ENCODE data around the gene USP32.
A peak's percentile ranks its signal among the peaks of the same experiment; 100 is the strongest.
"Not testable (repeated sequence)": the region's sequence is repeated elsewhere in the genome, so short reads cannot be mapped to it uniquely, and the experiment has no call there.

Gene USP32

DNA sequence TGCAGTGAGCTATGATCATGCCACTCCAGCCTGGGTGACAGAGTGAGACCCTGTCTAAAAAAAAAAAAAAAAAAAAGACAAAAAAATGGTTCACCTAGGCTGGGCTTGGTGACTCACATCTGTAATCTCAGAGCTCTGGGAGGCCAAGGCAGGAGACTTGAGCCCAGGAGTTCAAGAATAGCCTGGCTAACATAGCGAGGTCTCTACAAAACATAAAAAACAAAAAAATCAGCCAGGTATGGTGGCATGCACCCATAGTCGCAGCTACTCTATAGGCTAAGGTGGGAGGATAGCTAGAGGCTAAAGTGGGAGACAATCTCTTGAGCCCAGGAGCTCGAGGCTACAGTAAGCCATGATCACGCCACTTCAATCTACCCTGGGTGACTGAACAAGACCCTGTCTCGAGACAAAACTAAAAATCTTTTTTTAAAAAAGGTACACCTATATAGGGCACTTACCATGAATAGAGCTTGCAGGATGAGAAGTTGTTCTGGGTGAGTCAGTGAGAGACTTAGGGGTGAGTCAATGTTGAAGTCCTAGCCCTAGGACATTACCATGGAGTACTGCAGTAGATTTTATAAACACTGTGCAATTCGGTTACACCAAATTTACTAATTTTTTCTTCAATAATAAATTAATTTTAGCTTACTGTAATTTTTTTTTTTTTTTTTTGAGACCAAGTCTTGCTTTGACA, 19.0 kb downstream of the USP32 start:
- DNase-seq (ENCODE audit: low spot score), result no peak

DNA sequence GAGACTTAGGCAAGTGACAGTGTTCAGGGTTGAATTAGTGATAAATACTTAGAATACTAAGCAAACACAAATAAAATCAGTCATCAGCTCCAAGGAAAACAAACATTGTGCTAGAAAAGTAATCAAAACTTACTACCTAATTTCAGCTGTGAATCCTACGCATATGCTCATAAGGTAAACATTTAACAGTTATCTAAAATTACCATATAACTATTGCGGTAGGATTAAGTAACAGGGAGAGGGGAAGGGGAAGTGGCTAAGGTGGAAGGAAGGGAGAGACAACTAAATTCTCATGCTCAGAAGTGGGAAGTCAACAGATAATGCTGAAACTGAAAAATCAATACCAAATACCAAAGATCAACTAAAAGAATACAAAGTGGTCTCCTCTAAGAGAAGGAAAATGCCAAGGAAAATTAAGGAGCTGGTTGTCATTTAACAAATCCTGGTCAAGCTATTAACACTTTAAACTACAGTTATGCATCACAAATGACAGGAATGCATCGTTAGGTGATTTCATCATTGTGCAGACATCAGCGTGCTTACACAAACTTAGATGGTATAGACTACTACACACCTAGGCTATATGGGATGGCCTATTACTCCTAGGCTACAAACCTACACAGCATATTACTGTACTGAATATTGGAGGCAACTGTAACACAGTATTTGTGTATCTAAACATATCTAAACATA, 20.0 kb downstream of the USP32 start:
- no peak for DNase-seq (ENCODE audit: low spot score)

DNA sequence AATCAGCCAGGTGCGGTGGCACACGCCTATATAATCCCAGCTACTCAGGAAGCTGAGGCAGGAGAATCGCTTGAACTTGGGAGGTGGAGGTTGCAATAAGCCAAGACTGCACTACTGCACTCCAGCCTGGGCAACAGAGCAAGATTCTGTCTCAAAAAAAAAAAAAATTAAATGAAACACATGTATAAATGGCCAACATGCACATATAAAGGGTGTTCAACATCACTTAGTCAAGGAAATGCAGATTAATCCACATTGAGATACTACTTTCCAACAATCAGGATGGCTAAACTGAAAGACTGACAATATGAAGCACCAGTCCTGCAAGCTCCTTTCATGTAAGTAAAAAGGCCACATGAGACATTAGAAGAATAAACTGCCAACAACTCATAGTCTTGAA, 20.5 kb downstream of the USP32 start:
- DNase-seq (ENCODE audit: low spot score), result no peak

DNA sequence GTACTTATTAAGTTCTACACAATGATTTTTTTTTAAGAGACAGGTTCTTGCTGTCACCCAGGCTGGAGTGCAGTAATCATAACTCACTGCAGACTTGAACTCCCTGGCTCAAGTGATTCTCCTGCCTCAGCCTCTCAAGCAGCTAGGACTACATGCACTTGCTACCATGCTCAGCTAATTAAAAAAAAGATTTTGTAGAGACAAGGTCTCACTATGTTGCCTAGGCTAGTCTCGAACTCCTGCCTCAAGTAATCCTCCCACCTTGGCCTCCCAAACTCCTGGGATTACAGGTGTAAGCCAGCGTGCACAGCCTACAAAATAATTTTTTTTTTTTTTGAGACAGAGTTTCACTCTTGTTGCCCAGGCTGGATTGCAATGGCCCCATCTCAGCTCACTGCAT, 22.2 kb downstream of the USP32 start:
- DNase-seq (ENCODE audit: low spot score), result no peak

DNA sequence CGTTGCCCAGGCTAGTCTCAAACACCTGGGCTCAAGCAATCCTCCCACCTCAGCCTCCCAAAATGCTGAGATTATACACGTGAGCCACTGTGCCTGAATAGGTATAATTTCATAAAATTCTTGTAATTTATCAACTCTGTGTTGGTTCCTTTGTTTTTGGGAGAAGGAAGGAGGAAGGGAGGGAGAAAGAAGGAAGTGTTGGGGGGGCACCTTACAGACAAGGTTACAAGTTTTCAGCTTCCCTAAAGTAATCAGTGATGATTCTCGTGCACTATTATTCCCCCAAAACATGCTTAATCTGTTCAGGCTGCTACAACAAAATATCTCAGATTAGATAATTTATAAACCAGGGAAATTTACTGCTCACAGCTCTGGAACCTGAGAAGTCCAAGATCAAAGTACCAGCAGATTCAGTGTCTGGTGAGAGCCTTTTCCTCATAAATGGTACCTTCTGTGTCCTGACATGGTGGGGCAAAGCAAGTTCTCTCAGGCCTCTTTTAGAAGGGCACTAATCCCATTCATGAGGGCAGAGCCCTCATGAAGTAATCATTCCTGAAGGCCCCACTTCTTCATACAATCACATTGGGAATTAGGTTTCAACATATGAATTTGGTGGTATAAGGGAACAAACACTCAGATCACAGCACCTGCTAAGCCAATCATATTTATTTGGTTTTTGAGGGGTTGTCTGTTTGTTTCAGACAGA, 28.1 kb downstream of the USP32 start:
- DNase-seq (ENCODE audit: low spot score), result no peak

DNA sequence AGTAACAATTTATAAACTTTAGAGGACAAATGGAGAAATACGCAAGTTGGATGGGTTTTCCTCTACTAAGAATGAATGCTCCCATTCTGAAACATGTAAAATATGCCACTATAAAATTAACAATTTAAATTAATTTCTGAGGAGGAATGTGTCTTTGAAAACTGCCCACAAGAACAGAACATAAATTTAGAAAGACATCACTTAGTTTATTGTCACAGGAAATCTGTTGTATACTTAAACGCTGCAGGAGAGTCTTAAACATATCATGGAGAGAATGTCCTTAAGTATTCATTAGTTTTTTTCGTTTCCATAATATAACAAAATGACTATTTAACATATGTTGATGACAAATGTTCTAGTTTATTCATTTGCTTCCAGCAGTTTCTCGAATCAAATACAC, 29.6 kb downstream of the USP32 start:
- no peak for DNase-seq (ENCODE audit: low spot score)

DNA sequence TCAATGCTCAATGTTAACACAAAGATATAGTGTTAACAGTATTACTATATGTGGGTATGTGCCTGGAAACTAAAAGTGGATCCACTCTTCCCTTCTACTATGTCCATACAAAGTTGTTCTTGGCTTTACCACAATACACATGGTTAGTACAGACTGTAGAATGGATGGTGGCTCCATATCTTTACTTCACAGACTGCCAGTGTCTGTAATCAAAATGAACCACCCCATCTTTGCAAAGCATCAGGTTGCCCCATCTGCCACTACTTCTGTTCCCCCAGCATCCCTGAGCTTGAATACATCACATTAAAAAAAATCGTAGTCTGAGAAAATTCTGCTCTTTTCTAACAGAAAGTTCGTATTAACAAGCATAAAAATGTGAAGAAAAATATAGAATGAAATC, 30.0 kb downstream of the USP32 start:
- no peak for DNase-seq (ENCODE audit: low spot score)

DNA sequence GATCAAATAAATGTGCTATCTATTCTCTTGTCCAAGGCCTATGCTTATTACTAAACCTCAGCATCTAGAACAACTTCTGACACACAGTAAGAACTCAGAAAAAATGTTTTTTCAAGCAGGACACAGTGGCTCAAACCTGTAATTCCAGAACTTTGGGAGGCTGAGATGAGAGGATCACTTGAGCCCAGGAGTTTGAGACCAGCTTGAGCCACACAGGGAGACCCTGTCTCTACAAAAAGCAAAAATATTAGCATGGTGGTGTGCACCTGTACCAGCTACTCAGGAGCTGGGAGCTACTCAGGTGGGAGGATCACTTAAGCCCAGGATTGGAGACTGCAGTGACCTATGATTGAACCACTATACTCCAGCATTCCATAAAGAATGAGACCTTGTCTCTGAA, 32.5 kb downstream of the USP32 start:
- no peak for DNase-seq (ENCODE audit: low spot score)

DNA sequence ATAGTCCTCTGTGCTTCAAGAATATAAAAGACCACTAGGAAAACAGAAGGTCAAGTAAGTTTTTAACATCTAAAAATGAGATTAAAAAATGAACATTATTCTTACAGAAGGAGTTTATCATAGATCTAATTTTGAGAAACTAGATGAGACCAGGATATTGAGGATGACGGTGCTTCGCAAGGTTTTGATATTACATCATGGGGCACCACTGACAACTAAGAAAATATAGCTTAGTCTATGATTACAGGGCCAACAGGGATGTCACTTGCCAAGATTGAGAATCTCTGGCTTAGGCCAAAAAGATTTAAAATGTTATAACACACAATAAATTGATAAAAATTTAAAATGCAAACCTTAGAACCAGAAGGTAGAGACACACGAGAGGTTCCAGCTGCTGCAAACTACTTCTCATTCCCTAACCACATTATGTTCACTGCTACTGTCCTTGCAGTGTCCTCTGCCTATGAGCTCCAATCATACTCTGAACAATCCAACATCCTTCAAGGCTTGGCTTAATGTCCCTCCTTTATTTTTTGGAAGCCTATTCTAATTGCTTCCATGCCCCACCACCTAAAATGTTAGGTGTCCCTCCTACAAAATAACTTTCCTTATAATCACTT, 33.2 kb downstream of the USP32 start:
- DNase-seq (ENCODE audit: low spot score), result no peak

DNA sequence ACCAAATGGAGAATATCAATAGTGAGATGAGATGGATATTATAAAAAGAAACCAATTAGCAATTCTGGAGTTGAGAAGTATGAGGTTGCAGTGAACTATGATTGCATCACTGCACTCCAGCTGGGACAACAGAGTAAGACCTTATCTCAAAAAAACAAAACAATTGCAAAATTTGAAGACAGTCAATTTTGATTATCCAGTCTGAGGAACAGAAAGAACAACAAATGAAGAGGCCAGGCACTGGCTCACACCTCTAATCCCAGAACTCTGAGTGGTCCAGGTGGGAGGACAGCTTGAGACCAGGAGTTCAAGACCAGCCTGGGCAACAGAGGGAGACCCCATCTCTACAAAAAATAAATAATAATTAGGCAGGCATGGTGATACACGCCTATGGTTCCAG, 35.0 kb downstream of the USP32 start:
- DNase-seq (ENCODE audit: low spot score), result no peak

DNA sequence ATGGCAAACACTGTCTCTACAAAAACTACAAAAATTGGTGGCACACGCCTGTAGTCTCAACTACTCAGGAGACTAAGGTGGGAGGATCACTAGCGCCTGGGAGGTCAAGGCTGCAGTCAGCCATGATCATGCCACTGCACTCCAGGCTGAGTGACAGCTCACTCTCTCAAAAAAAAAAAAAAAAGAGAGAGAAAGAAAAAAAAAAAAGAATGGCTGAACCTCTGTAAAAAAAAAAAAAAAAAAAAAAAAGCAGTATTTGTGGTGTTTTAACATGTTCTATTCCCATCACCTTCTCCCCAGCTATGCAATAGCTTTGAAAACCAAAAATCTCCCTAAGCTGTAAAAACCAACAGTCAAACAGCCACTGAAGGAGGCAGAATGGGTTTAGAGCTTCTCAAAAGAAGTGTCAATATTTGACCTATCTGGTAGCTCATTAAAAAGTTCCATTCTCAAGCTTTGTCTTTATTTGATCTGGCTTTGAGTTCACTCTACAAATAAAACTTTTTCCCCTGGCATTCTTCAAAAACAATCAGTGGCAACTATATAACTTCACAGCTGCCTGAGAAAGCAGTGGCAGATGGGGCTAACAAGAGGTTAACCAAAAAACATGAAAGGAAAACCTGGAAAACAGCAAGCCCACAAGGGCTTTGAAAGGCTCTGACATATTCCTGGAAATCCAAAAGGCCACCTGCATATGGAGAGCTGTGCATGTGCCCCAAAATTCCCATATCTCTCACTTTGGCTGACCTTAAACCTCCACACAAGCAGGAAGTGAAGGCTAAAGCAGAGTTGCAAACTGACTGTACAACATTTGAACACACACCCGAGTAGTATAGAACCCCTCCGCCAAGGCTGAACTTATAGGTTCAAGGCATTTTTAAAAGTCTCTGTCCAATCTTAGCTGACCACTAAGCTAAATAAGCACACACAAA, 36.0 kb downstream of the USP32 start:
- DNase-seq (ENCODE audit: low spot score), result peak; percentile 46

DNA sequence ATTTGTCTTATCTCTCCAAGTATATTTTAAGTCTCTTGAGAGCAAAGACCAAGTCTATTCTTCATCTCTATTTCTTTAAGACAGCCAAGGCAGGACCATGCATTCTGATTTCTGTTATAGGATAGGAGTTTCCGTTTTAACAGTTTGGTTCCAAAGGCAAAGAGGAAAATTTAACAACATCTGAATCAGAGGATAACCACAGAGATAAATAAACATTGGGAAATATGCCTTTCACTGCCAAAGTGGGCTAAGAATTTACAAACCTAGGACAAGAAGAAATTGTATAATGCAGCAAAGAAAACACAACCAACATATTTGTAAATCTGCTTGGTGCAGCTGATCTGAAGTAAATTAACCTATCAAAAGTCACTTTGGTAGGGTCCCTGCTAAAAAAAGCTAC, 37.7 kb downstream of the USP32 start:
- no peak for DNase-seq (ENCODE audit: low spot score)

DNA sequence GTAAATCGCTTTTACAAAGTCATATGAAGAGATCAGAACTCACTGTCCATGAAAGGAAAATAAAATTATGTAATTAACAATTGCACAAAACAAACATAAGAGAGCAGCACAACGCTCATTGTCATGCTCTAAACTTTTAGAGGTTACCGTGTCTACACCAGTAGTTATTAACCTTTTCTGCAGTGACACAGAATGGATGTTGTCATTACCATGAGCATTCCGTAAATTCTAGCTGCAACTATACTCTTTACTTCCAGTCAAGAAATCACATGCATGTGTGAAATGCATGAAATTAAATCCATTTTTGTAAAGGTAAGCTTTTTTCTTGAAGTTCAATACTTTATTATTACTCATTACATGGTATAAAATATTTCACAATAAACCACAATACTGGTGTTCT, 38.2 kb downstream of the USP32 start:
- DNase-seq (ENCODE audit: low spot score), result no peak

DNA sequence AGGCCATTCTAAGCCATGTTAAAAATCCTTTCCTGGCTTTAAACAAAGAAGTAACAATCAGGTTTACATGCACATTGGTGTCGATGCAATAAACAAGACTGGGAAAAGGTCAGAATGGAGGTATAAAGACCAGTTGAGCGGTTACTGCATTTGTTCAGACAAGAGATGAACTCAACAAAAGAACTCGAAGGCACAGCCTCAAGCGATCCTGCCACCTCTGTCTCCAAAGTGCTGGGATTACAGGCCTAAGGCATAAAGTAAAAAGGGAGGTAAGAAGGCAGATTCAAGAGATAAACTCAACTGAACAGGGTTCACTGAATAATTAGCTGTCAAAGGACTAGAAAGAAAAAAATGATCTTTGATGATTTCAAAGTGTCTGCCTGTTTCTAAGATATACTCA, 39.4 kb downstream of the USP32 start:
- no peak for DNase-seq (ENCODE audit: low spot score)

DNA sequence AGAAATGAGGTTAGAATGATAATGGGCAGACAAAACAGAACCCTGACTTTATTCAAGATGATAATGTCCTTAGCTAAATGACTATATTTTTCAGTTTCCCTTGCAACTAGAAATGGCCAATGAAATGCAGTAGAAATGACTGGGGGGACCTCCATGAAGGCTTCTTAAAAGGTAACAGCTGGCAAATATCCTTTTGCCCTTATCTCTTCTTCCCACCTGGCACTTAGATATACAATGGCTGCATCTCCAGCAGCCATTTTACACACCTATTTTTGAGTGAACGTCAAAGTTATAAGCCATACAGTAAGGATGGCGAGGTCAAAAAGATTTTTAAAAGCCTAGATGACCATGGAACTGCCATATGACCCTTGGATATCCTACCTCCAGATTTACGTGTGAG, 39.9 kb downstream of the USP32 start:
- DNase-seq (ENCODE audit: low spot score), result no peak

DNA sequence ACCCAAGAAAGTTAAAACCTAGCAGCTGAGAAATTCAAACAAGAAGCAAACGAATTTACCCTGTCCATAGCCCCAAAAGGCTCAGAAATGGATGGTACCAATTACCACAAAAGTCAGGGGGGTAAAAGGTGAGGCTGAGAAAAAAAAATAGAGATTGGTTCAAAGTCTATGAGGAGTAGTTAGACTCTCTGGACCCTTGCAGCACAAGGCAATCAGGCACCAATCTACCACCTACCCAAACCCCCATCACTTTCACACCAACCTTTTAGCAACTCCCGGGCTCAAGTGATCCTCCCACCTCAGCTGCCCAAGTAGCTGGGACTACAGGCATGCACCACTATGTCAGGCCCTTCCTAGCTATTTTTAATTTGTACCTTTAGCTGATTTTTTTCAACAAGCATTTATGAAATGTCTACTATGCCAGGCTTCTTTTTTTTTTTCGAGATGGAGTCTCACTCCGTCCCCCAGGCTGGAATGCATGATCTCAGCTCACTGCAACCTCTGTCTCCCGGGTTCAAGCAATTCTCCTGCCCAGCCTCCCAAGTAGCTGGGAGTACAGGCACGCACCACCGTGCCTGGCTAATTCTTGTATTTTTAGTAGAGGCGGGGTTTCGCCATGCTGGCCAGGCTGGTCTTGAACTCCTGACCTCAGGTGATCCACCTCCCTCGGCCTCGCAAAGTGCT, 40.8 kb downstream of the USP32 start:
- no peak for DNase-seq (ENCODE audit: low spot score)

DNA sequence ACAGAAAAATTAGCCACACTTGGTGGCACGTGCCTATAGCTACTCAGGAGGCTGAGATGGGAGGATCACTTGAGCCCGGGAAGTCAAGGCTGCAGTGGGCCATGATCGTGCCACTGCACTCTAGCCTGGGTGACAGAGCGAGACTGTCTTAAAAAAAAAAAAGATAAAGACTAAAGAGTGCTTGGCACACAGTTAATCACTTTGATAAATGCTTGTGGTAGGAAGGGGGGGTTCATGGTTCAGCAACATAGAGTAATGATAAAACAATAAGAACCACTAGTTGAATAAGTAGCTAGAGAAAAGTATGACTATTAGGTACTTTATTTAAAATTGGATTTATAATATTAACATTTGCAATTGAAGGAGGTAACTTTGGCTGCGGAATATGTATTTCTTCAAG, 43.3 kb downstream of the USP32 start:
- no peak for DNase-seq (ENCODE audit: low spot score)

DNA sequence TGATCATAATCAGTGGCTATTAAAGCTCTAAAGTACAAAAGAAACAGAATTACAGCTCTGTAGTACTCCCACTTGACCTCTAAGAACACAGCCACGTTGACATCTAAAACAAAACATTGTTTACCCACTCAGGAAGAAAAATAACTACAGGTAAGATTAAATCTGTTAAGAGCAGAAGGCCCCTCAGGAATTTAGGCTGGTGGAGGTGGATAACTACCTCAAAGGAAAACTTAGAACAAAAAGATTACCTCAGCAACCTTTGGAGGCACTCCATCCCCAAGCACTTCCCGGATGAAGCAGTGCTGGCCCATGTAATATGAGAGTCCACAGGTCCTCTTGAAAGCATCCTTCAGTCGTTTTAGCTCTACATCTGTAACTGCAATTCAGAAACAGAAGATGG, 46.7 kb downstream of the USP32 start:
- DNase-seq (ENCODE audit: low spot score), result peak; percentile 67

DNA sequence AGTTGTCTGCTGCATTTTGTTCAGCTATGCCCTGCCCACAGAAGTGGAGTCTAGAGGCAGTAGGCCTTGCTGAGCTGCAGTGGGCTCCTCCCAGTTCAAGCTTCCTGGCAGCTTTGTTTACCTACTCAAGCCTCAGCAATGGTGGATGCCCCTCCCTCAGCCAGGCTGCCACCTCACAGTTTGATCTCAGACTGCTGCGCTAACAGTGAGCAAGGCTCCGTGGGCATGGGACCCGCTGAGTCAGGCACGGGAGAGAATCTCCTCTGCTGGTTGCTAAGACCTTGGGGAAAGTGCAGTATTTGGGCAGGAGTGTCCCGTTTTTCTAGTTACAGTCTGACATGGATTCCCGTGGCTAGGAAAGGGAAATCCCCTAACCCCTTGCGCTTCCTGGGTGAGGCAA, 49.4 kb downstream of the USP32 start:
- not testable (repeated sequence) for DNase-seq (ENCODE audit: low spot score)

DNA sequence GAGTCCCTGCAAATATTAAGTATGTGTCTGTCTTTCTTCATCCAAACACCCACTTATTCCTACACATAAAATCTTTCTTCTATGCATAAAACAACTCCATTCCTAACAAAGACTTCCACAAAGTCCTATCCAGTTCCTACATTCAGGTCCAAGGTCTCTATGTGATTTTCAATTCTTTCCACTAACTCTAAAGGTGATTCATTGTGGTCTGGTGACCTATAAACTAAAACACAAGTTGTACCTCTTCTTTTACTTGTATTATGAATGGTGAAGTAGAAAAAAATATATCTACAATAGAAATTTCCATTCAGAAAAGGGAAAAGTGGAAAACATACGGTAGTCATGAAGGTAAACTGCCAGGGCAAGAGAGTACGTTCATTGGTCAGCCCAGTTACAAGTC, 56.6 kb downstream of the USP32 start:
- no peak for DNase-seq (ENCODE audit: low spot score)

DNA sequence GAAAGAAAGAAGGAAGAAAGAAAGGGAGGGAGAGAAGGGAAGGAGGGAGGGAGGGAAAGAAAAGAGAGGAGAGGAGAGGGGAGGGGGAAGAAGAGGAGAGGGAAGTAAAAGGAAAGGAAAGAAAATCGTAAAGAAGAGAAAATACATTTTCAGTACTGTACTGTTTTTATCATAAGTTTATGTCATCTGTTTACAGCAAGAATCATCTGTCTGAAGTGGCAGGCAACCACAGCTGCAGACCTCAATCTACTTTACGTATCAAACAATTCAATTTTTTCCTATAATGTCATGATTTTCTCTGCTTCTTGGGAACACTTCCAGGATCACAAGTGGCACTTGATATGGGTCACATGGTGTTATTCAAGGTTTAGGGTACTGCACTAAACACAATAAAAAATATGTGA, 58.3 kb downstream of the USP32 start:
- no peak for DNase-seq (ENCODE audit: low spot score)

Measured in HuH-7.5 (cell line).